Stimulated activated CD8-positive, alpha-beta memory T cell treated with anti-CD3 and anti-CD28 coated beads, Interleukin-7, amount 100 ng/mL, for 24 hours (primary cell): ENCODE results near the gene ANXA6.

Experiments used
- DNase-seq: peaks from one replicate; pipeline ENCODE4 v3.0.0-alpha.2; 2020; ENCODE audit warnings: low read depth

ANXA6 gene

DNA sequence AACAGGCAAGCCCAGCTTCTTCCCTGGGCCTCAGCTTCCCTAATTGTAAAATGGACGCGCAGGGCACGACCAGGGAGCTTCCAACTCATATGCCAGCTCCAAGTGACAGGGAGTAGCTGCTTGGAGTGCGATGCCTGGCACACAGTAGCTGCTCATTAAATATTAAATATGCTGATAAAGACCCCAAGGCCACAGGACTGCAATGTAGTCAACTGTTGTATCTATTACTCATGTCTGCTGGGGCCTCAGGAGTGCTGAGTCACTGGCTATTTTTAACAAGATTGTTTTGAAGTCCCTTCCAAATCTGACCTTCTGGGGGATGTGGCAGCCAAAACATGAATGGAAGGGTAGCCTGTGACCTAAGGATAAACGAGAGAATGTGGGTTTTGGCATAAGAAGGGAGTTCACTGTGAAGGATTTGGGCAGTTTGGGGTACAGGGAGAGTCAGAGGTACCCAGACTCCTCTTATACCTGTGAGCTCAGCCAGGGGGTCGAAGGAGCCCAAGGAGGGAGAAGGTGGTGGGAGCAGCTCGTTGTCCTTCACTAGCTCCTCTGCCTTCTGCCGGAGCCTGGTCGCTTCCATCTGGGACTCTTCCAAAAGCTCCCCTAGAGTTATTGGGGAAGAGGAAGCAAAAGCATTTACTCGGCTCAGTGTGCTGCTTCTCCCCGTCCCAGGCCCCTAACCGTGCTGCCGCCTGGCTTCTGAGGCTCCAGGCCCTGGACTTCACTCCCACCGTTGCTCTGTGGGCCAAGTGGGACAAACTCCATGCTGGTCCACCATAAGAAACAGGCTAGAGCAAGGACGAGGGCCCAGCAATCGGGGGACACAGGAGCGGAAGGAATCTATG is 94.2 kb downstream of the ANXA6 start:
- no peak for DNase-seq

- no peak for DNase-seq
Observed at GRCh38 chr5:151062405-151063141, 95.0 kb downstream of the ANXA6 start.

GRCh38 chr5:151060742-151061141 is 96.8 kb downstream of the ANXA6 start:
- DNase-seq, result no peak

GRCh38 chr5:151058891-151059489 is 98.6 kb downstream of the ANXA6 start:
- no peak for DNase-seq

GRCh38 chr5:151058301-151058700 is 99.3 kb downstream of the ANXA6 start:
- no peak for DNase-seq

GRCh38 chr5:151056379-151057325 is 100.9 kb downstream of the ANXA6 start:
- no peak for DNase-seq

DNA sequence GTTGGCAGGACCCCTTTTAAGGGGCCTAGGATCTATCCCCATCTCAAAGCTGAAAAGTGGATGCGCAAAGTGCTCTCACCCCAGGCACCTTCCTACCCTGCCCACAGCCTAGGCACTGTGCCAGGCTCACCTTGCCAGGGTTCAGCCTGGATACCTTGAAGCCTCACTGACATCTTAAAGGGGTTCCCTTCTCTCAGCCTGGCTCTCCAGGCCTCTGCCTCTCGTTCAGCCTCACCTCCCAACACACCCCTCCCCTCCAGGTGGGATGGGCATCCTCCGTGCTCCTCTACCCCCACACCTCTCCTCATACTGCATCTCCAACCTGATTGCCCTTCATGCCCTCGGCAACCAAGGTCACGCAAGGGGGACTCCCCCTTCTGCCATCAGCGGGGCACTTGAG is 102.2 kb downstream of the ANXA6 start:
- DNase-seq, result no peak

- no peak for DNase-seq
Observed at GRCh38 chr5:151054709-151055108, 102.9 kb downstream of the ANXA6 start.

DNA sequence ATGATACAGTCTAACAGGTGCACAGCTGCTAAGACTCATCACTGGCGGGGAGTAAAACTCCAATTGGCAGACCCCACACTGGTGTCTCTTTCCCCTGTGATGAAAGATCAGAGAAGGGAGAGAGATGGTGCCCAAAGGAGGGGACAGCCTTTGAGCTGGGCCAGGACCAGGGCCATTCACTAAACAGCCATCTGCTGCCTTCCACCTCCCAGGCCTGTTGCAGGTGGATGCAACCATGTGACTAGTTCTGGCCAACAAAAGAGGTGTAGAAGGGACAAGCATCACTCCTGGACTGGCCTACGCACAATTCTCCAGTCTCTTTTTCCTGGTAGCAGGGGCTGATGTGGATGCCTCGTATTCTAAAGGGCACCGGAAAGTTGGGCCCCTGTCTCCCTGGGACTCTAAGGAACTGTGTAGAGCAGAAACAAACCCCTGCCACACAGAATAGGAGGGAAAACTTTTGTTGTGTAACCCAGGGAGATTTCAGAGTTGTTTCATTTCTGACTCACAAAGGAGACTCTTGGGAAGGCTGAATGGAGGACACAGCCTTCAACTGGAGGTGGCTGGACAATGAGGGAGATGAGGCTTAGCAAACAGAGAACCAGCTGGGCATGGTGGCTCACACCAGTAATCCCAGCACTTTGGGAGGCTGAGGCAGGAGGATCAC is 103.7 kb downstream of the ANXA6 start:
- DNase-seq, result no peak

- no peak for DNase-seq
Observed at GRCh38 chr5:151052836-151053235, 104.7 kb downstream of the ANXA6 start.

DNA sequence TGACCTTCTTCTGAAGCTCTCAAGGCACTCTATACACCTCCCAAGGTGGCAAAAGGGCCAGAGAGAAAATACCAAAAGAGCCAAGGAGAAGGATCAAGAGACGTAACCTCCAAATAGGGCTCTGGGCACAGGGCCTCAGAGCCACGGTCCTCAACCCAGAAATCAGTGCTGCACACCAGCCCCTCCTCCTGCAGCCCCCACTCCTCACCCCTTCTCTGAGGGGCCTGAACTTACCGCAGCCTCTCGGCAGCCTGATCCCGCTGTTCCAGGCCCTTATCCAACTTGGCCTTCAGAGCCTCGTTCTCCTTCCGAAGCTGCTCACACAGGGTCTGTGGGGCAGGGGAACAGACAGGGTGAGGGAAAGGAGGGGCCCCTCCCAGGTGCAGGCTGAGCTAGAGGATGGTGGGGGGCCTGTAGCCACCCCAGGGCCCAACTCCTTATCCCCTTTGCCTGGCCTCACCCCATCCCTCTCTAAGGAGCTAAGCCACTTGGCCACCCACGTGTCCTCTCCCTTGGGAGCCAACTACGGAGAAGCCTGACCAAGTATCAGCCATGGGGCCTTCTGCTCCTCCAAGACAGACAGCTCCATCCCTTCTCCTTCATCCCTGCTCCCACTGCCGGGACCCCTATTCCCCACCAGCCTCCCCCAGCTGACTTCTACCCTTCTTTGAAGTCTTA is 105.5 kb downstream of the ANXA6 start:
- DNase-seq, result no peak

- peak; percentile 60 for DNase-seq
Observed at GRCh38 chr5:151051066-151051930, 106.3 kb downstream of the ANXA6 start.
